GM12872 (cell line): Measurements from ENCODE around the gene KTI12.

ENCODE experiments used
- TF ChIP-seq, protein P1 (sequence below): IDR thresholded peaks from 3 replicates; pipeline ENCODE4 v1.5.1; 2011; ENCODE audit warnings: low read depth, mild to moderate bottlenecking, low read length, moderate library complexity; ENCODE audit not compliant: insufficient read depth

The KTI12 gene

DNA sequence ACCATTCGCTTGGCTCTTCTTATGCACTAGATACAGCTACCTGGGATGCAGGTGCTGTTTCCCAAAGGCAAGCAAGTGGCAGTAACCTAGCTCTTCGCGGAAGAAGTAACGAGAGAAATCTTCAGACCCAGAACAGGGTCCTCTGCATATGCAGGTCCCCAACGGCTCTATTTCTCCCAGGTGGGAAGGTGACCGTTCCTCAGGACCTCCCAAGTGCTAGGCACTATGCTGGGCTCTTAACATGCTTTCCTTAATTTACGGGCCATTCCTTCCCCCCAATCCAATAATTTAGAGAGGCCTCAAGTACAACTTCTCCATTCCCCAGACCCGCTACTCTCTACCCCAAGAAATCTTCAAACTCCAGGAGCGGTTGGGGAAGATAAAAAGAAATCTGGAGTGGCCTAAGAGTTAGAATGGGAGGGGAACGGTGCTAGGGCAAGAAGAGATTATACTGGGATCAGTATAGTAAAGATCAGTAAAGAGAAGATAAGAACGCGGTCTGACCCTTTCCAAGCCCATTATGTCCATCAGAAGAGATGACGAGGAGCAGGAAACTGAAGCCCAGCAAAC lies 21.0 kb upstream of the KTI12 start:
- TF ChIP-seq, protein P1, sequence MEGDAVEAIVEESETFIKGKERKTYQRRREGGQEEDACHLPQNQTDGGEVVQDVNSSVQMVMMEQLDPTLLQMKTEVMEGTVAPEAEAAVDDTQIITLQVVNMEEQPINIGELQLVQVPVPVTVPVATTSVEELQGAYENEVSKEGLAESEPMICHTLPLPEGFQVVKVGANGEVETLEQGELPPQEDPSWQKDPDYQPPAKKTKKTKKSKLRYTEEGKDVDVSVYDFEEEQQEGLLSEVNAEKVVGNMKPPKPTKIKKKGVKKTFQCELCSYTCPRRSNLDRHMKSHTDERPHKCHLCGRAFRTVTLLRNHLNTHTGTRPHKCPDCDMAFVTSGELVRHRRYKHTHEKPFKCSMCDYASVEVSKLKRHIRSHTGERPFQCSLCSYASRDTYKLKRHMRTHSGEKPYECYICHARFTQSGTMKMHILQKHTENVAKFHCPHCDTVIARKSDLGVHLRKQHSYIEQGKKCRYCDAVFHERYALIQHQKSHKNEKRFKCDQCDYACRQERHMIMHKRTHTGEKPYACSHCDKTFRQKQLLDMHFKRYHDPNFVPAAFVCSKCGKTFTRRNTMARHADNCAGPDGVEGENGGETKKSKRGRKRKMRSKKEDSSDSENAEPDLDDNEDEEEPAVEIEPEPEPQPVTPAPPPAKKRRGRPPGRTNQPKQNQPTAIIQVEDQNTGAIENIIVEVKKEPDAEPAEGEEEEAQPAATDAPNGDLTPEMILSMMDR: no peak

DNA sequence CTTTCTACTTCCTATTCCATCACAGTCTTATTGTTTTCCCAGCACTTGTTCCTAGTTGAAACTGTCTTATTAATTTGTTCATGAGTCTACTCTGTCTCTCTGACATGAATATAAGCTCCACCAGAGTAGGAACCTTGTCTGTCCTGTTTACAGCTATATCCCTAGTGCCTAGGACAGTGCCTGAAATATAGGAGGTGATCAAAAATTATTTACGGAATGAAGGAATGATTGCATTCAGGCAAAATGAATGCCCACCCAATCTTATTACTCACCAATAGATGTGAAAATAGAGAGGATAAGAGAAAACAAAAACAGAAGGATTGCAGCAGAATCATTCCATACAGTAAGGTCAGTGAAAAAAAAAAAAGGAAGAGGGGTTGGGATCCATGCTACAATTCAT lies 20.3 kb upstream of the KTI12 start:
- TF ChIP-seq, protein P1: no peak

DNA sequence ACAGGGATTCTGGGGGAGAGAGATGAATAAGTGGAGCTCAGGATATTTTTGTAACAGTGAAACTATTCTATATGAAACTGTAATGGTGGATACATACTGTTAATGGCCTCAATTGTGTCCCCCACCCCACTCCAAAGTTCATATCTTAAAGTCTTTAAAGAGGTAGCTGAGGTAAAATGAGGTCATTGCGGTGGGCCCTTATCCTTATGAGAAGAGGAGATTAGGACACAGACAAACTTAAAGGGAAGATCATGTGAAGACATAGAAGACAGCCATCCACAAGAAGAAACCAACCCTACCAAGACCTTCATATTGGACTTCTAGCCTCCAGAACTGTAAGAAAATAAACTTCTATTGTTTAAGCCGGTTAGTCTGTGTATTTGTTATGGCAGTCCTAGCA lies 11.6 kb upstream of the KTI12 start:
- TF ChIP-seq, protein P1: no peak

DNA sequence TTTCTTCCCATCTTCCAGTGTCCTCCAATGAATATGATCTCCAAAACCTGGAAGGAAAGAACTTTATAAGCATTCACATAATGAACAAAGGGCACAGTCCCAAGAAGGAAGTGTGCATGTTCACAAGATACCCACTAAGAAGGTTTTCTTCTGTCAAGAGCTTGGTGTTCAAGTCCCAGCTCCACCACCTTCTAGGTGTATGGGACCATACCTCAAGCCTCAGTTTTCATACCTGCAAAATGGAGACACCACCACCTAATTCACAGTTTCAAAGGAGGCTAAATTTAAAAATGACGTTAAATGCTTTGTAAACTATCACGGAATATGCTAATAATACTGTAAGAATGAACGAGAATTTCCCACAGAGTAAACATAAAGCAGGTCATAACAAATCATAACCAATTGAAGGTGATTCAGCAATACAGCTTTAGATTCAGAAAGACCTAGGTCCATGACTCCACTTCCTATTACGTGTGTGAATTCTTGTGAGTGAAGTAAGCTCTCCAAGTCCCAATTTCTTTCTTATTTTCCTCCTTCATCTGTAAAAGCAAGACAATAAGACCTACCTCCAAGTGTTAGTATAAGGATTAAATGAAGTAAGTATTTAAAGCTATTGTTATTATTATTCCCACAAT lies 8.1 kb upstream of the KTI12 start:
- TF ChIP-seq, protein P1: no peak

DNA sequence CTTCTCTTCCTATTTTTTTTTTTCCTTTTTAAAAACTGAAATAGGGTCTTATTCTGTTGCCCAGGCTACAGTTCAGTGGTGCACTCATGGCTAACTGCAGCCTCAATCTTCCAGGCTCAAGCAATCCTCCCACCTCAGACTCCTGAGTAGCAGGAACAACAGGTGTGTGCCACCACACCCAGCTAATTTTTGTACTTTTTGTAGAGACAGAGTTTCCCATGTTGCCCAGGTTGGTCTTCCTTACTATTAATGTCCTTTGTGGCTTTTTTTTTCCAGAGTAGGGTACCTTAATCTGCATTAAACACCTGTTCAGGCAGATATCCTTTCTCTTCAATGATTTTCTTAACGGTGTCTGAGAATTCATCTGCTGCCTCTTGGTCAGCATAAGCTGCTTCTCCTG lies 4.3 kb upstream of the KTI12 start:
- TF ChIP-seq, protein P1: no peak

DNA sequence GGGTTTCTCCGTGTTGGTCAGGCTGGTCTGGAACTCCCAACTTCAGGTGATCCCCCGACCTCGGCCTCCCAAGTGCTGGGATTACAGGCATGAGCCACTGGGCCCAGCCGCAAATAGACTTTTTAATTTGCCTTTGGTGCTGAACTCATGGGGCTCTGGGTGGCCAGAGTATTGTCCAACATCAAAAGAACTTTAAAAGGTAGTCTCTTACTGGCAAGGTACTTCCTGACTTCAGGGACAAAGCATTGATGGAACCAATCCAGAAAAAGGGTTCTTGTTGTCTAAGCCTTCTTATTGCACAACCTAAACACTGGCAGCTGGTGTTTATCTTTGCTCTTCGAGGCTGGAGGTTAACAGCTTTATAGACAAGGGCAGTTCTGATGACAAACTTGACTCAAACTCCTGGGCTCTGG lies 3.8 kb upstream of the KTI12 start:
- TF ChIP-seq, protein P1: no peak

DNA sequence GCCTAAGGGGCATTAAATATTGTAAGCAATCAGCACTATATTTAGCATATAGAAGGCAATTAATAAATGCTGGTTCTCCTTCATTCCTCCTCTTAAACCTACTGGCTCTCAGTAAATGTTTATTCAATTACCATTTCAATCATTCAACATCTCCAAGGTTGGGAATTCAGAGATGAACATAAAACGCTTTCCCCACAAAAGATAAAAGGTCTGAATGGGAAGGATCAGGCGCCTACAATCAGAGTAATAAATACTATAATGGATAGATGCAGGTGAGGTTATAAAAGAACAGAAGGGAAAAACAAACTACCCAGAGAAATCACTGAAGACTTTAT lies 407 bp upstream of the KTI12 start:
- TF ChIP-seq, protein P1: no peak
